Neural cell (in vitro differentiated cells): Measurements from ENCODE around the gene ZRANB3. TPM values are rescaled to one million over a fixed set of nuclear protein-coding genes. Genes with fewer than 3 reads are reported as not detected.

Experiments
- H2AFZ ChIP-seq: fragments of 200-600, 300-800 bp; sonication (generic), shearing (Covaris generic); 2 replicates; pipeline ENCODE4 v1.6.0; 2014; ENCODE audit warnings: low read depth, mild to moderate bottlenecking, antibody characterized with exemption, low read length, moderate library complexity
- H3F3A ChIP-seq: fragments of 200-600 bp; shearing (Covaris generic); 2 replicates; pipeline ENCODE4 v1.6.1; 2016; ENCODE audit warnings: mild to moderate bottlenecking, moderate library complexity, mixed read lengths, antibody characterized with exemption, low read length; ENCODE audit not compliant: insufficient read depth, poor library complexity, severe bottlenecking
- H3K27ac ChIP-seq: fragments of 200-600, 300-800 bp; sonication (generic), shearing (Covaris generic); 2 replicates; pipeline ENCODE4 v1.5.1; 2014; ENCODE audit warnings: mild to moderate bottlenecking, low read length, moderate library complexity
- H3K27me3 ChIP-seq: fragments of 300-800, 200-600 bp; sonication (generic), shearing (Covaris generic); 2 replicates; pipeline ENCODE4 v1.6.0; 2014; ENCODE audit warnings: mild to moderate bottlenecking, low read depth, low read length, moderate library complexity; ENCODE audit not compliant: insufficient read depth
- H3K36me3 ChIP-seq: fragments of 300-800, 200-600 bp; sonication (generic), shearing (Covaris generic); 2 replicates; pipeline ENCODE4 v1.5.1; 2014; ENCODE audit warnings: mild to moderate bottlenecking, antibody characterized with exemption, low read length, moderate library complexity; ENCODE audit not compliant: insufficient read depth
- H3K4me2 ChIP-seq: fragments of 300-800, 200-600 bp; sonication (generic), shearing (Covaris generic); 2 replicates; pipeline ENCODE4 v1.6.0; 2014; ENCODE audit warnings: mild to moderate bottlenecking, low read length
- H3K4me3 ChIP-seq: fragments of 300-800, 200-600 bp; sonication (generic), shearing (Covaris generic); 2 replicates; pipeline ENCODE4 v1.5.1; 2014; ENCODE audit warnings: mild to moderate bottlenecking, low read length, moderate library complexity
- H3K79me2 ChIP-seq: fragments of 200-600 bp; shearing (Covaris generic); replicated peaks from 2 replicates; pipeline ENCODE4 v1.6.0; 2014; ENCODE audit warnings: mild to moderate bottlenecking, low read length, moderate library complexity; ENCODE audit not compliant: insufficient read depth
- H3K9ac ChIP-seq: fragments of 300-800, 200-600 bp; sonication (generic), shearing (Covaris generic); 2 replicates; pipeline ENCODE4 v1.6.1; 2016; ENCODE audit warnings: mild to moderate bottlenecking, low read length, mixed read lengths
- H3K9me2 ChIP-seq: fragments of 200-600 bp; shearing (Covaris generic); 2 replicates; pipeline ENCODE4 v1.6.1; 2016; ENCODE audit warnings: mild to moderate bottlenecking, low read length, mixed read lengths; ENCODE audit not compliant: insufficient read depth
- H3K9me3 ChIP-seq: fragments of 200-600, 300-800 bp; sonication (generic), shearing (Covaris generic); 2 replicates; pipeline ENCODE4 v1.6.1; 2016; ENCODE audit warnings: mild to moderate bottlenecking, mixed run types, low read length, moderate library complexity, mixed read lengths
- H4K20me1 ChIP-seq: fragments of 200-600 bp; shearing (Covaris generic); 2 replicates; pipeline ENCODE4 v1.6.1; 2016; ENCODE audit warnings: mild to moderate bottlenecking, mixed run types; ENCODE audit not compliant: insufficient read depth
- CTCF ChIP-seq: fragments of 450-650 bp; IDR thresholded peaks from 2 replicates; pipeline ENCODE4 v1.5.1; 2014; ENCODE audit warnings: antibody characterized with exemption, mild to moderate bottlenecking, moderate library complexity; ENCODE audit not compliant: poor library complexity, severe bottlenecking
- EP300 ChIP-seq: fragments of 450-650 bp; conservative IDR thresholded peaks from 2 replicates; pipeline ENCODE4 v1.6.1; 2014; ENCODE audit warnings: antibody characterized with exemption, mild to moderate bottlenecking, moderate library complexity; ENCODE audit not compliant: poor library complexity, severe bottlenecking
- EZH2 ChIP-seq: fragments of 200-600, 300-800 bp; shearing (Covaris generic), sonication (generic); IDR thresholded peaks from 2 replicates; pipeline ENCODE4 v1.6.1; 2014; ENCODE audit warnings: antibody characterized with exemption, low read length, borderline replicate concordance, mild to moderate bottlenecking; ENCODE audit not compliant: insufficient read depth, poor library complexity, severe bottlenecking
- MXI1 ChIP-seq: fragments of 450-650 bp; conservative IDR thresholded peaks from 2 replicates; pipeline ENCODE4 v1.6.1; 2014; ENCODE audit warnings: antibody characterized with exemption, mild to moderate bottlenecking; ENCODE audit not compliant: poor library complexity, severe bottlenecking
- POLR2AphosphoS5 ChIP-seq: IDR thresholded peaks from 2 replicates; pipeline ENCODE4 v1.6.1; 2012
- RAD21 ChIP-seq: fragments of 450-650 bp; conservative IDR thresholded peaks from 2 replicates; pipeline ENCODE4 v1.6.1; 2014; ENCODE audit warnings: antibody characterized with exemption, mild to moderate bottlenecking, moderate library complexity
- REST ChIP-seq: IDR thresholded peaks from 2 replicates; pipeline ENCODE4 v1.6.1; 2012; ENCODE audit warnings: borderline replicate concordance
- SMC3 ChIP-seq: fragments of 450-650 bp; conservative IDR thresholded peaks from 2 replicates; pipeline ENCODE4 v1.6.1; 2014; ENCODE audit warnings: antibody characterized with exemption, mild to moderate bottlenecking, moderate library complexity; ENCODE audit not compliant: poor library complexity
- TAF1 ChIP-seq: IDR thresholded peaks from 2 replicates; pipeline ENCODE4 v1.6.1; 2012; ENCODE audit warnings: low read depth
- polyA plus RNA-seq: library from polyadenylated mRNA; depleted of rRNA; stranded (reverse); fragments of >200 nt; gene quantifications from 2 replicates; pipeline ENCODE4 v1.2.3, GENCODE V29; 2014

The ZRANB3 gene
- polyA plus RNA-seq, 1 donor from 2014 or later: 3.5 TPM

DNA sequence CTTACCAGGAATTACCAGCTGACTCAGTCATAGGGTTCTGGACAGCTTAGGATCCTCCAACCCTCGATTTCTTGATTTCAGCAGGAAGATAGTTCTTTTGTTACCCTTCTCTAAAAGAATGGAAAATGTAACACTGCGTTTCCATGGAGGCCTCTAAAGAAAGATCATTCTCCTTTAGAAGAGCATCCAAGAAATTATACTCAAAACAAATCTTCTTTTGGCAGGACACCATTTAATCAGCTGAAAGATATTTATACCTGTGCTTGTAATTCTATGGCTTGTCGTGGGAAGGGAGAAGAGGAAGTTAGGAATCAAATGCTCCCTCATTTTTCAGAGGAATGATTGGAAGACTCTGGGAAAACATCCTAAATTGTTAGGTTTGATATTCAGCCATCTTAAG is 348.4 kb downstream of the ZRANB3 start:
- H3K27me3 ChIP-seq: no peaks in the 10 kb centered on the region
- no peak overlapping the region for H3K9ac ChIP-seq
- no peak overlapping the region for H3K27ac ChIP-seq
- H3K36me3 ChIP-seq: no peaks in the 10 kb centered on the region
- H2AFZ ChIP-seq: no peak overlapping the region
- no peaks in the 10 kb centered on the region for H4K20me1 ChIP-seq
- no peaks in the 10 kb centered on the region for H3K9me3 ChIP-seq
- no peak for TF ChIP-seq EP300
- no peak for TF ChIP-seq EZH2
- TF ChIP-seq MXI1: no peak
- TF ChIP-seq REST: no peak
- no peak for TF ChIP-seq POLR2AphosphoS5
- no peak for TF ChIP-seq TAF1
- TF ChIP-seq RAD21: no peak
- no peak for TF ChIP-seq SMC3
- no peak for TF ChIP-seq CTCF
- no peaks in the 10 kb centered on the region for H3K79me2 ChIP-seq
- no peaks in the 10 kb centered on the region for H3F3A ChIP-seq
- H3K4me3 ChIP-seq: no peak overlapping the region
- no peaks in the 10 kb centered on the region for H3K9me2 ChIP-seq
- no peak overlapping the region for H3K4me2 ChIP-seq

GRCh38 chr2:135182190-135182589 is 348.8 kb downstream of the ZRANB3 start:
- Histone ChIP-seq H3K4me3 (no peak overlapping the region), H3K9me2 (no peaks in the 10 kb centered on the region), H3K79me2 (no peaks in the 10 kb centered on the region), H4K20me1 (no peaks in the 10 kb centered on the region), H3K9ac (no peak overlapping the region), H3F3A (no peaks in the 10 kb centered on the region), H2AFZ (no peak overlapping the region), H3K27me3 (no peaks in the 10 kb centered on the region), H3K27ac (no peak overlapping the region), H3K9me3 (no peaks in the 10 kb centered on the region), H3K4me2 (no peak overlapping the region), H3K36me3 (no peaks in the 10 kb centered on the region)
- no peak for TF ChIP-seq POLR2AphosphoS5
- TF ChIP-seq EP300: no peak
- no peak for TF ChIP-seq TAF1
- TF ChIP-seq SMC3: no peak
- TF ChIP-seq EZH2: no peak
- TF ChIP-seq RAD21: no peak
- TF ChIP-seq CTCF: no peak
- TF ChIP-seq REST: no peak
- no peak for TF ChIP-seq MXI1
